ENCODE results near the gene TNS1. TPM values are rescaled to one million over a fixed set of nuclear protein-coding genes. Genes with fewer than 3 reads are reported as not detected.

The TNS1 gene
- total and polyA plus RNA-seq, 9 of the 15 experiments (the other 6 are each of a cell fraction or from before 2014, with no cell fraction given) = 0.13 to 2.7 (median 0.77) TPM

- peaks cover 0 to 16% of the 10 kb centered on the region in 2 experiments; a peak in 3 of 5 replicates for H3K27me3 ChIP-seq (ENCODE audit: control insufficient read depth in 2 of 2, insufficient read depth in 2 of 2, low read length in 2 of 2)
- no peak overlapping the region for H3K4me2 ChIP-seq (ENCODE audit: insufficient read depth, low read length)
- no peak overlapping the region for H3K4me3 ChIP-seq
- H3K27ac ChIP-seq (ENCODE audit: extremely low read depth, low read depth, low read length) = no peak overlapping the region
- H3K9me3 ChIP-seq (replicated peaks; ENCODE audit: control insufficient read depth, insufficient read depth, low read depth, low read length) = no peaks in the 10 kb centered on the region
- H3K36me3 ChIP-seq (ENCODE audit: control insufficient read depth, insufficient read depth, low read length) = no peaks in the 10 kb centered on the region
- in situ Hi-C loops (cut with MboI) (no loop called here), intact Hi-C loops (cut with micrococcal nuclease) (no loop called here)
- no peaks in the 10 kb centered on the region for H3K79me2 ChIP-seq (ENCODE audit: control insufficient read depth, insufficient read depth, low read length)
- no peaks in the 10 kb centered on the region for H4K20me1 ChIP-seq (replicated peaks; ENCODE audit: control insufficient read depth, insufficient read depth, low read length)
- no peak overlapping the region for H3K9ac ChIP-seq (ENCODE audit: insufficient read depth in 1 of 2, low read depth in 2 of 2, low read length in 2 of 2)
- no peak for FAIRE-seq
- ATAC-seq = no peak
- ChIA-PET CTCF (ENCODE audit: low intra/inter-chr PET ratio) (interaction anchor here (0.6 kb wide), 1 partner anchor 49 kb away, joined by 3 read pairs; no protein-coding TSS in a partner anchor), POLR2A (no interaction called here)
- no peaks in the 10 kb centered on the region for H3K9me1 ChIP-seq (ENCODE audit: control insufficient read depth, insufficient read depth, low read length)
- DNase-seq (ENCODE audit: extremely low read depth in 1 of 4, low spot score in 3 of 4) = no peak
- no peak overlapping the region for H2AFZ ChIP-seq (ENCODE audit: low read depth, low read length)
- H3K4me1 ChIP-seq (replicated peaks in 1 of 2; ENCODE audit: control insufficient read depth in 2 of 2, insufficient read depth in 2 of 2, low read length in 2 of 2) = peaks cover 2 to 15% of the 10 kb centered on the region in 2 experiments; a peak in 3 of 5 replicates
- WGBS (ENCODE audit: insufficient coverage, low coverage, missing lambda C conversion rate) = 0% methylated on average over 9 of the region's 11 CpGs
- no TSS peak for BruUV-seq (replicated peaks)
- TF ChIP-seq RBM39 (optimal IDR thresholded peaks at IDR 0.05; ENCODE audit: low read depth, low read length) (no peak), SREBF2 (CRISPR knock-in tag; IDR thresholded peaks at IDR 0.05) (no peak), ATF2 (CRISPR knock-in tag; IDR thresholded peaks at IDR 0.05) (no peak), POU5F1 (IDR thresholded peaks at IDR 0.05; ENCODE audit: borderline replicate concordance, low read depth, low read length, partially characterized antibody) (no peak), RCOR1 (IDR thresholded peaks at IDR 0.05; ENCODE audit: borderline replicate concordance in 1 of 2, low read depth in 2 of 2, low read length in 2 of 2) (no peak), AFF1 (IDR thresholded peaks at IDR 0.05; ENCODE audit: low read depth in 1 of 2, partially characterized antibody in 2 of 2) (no peak), YY1 (IDR thresholded peaks at IDR 0.05; ENCODE audit: borderline replicate concordance in 1 of 3, control insufficient read depth in 1 of 3, extremely low read depth in 1 of 3, insufficient read depth in 3 of 3, insufficient read length in 1 of 3, insufficient replicate concordance in 2 of 3, low read depth in 1 of 3, low read length in 2 of 3) (no peak), OTX1 (CRISPR knock-in tag; IDR thresholded peaks at IDR 0.05) (no peak), ZNF518B (CRISPR knock-in tag; IDR thresholded peaks at IDR 0.05) (no peak), MTA2 (IDR thresholded peaks at IDR 0.05; ENCODE audit: low read depth) (no peak)
Measured at GRCh38 chr2:217941339-217941738, 61.5 kb downstream of the TNS1 start.

Measured in K562 (cell line).